Measurements from ENCODE around the gene ERGIC3.

- TF ChIP-seq CBFB (IDR thresholded peaks at IDR 0.05; ENCODE audit: low read depth) (no peak), STAT3 (IDR thresholded peaks at IDR 0.05; ENCODE audit: low read depth, low read length) (no peak), HSF1 (IDR thresholded peaks at IDR 0.05; ENCODE audit: low read depth, low read length) (no peak), KDM1A (IDR thresholded peaks at IDR 0.05; ENCODE audit: borderline replicate concordance) (no peak), CTCF (IDR thresholded peaks at IDR 0.05 in 2 of 3, conservative IDR thresholded peaks at IDR 0.05 in 1 of 3; ENCODE audit: control insufficient read depth in 2 of 3, extremely low read depth in 1 of 3, insufficient read depth in 1 of 3, low read depth in 3 of 3, low read length in 3 of 3) (no peak), NR2F1 (conservative IDR thresholded peaks at IDR 0.05) (no peak), ZNF384 (IDR thresholded peaks at IDR 0.05; ENCODE audit: borderline replicate concordance, low read depth, low read length) (no peak), REST (IDR thresholded peaks at IDR 0.05; ENCODE audit: low read depth, low read length) (no peak), ZBTB33 (IDR thresholded peaks at IDR 0.05) (no peak), NR2C2 (IDR thresholded peaks at IDR 0.05; ENCODE audit: borderline replicate concordance, control insufficient read depth, insufficient read length, low read depth) (no peak), NFYA (IDR thresholded peaks at IDR 0.05; ENCODE audit: borderline replicate concordance, low read depth, low read length) (no peak), CHD1 (IDR thresholded peaks at IDR 0.05; ENCODE audit: low read depth, low read length) (no peak)
These were observed 16.2 kb upstream of the ERGIC3 start for GRCh38 chr20:35525639-35526038.

Data from GM12878 (cell line).